ENCODE results near the gene ACSF3. TPM values are rescaled to one million over a fixed set of nuclear protein-coding genes. Genes with fewer than 3 reads are reported as not detected.

Gene ACSF3
- total and polyA plus RNA-seq, 4 donors = 15.3 to 27.3 (median 18.8) TPM

DNA sequence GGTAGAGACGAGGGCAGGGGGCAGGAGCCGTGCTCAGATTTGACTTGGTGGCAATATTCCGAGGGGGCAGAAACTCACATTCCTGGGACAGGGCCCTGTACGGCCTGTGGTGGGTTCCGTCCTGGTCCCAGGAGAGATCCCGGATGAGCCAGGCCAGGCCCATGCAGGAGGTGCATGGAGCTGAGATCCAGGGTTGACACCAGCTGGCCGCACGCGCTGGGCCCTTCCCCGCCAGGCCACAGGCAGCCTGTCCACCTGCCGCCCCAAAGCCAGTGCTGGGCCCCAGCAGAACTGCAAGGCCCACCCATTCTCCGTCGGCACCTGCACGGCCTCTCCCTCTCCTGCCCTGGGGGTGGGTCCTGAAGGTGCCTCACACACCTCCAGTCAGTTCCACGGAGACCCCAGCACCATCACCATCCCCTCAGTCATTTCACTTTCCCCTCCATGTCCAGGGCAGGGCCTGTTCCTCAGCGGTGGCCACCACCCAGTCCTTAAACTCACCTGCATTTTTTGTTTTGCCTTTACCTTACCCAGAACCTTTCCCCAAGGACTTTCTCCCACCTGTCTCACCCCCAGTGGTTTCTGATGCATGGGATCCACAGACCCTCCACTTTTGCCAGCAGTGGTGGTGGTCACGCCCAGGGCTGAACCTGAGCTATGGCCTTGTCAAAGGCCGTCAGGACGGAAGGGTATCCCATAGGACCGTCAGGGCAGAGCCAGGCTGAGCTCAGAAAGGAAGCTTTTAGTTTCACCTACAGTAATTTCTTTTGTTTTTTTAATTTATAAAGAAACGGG is 52.8 kb downstream of the ACSF3 start:
- 97% methylated on average over 21 of the region's 21 CpGs for WGBS
- DNase-seq (ENCODE audit: low spot score) = no peak

DNA sequence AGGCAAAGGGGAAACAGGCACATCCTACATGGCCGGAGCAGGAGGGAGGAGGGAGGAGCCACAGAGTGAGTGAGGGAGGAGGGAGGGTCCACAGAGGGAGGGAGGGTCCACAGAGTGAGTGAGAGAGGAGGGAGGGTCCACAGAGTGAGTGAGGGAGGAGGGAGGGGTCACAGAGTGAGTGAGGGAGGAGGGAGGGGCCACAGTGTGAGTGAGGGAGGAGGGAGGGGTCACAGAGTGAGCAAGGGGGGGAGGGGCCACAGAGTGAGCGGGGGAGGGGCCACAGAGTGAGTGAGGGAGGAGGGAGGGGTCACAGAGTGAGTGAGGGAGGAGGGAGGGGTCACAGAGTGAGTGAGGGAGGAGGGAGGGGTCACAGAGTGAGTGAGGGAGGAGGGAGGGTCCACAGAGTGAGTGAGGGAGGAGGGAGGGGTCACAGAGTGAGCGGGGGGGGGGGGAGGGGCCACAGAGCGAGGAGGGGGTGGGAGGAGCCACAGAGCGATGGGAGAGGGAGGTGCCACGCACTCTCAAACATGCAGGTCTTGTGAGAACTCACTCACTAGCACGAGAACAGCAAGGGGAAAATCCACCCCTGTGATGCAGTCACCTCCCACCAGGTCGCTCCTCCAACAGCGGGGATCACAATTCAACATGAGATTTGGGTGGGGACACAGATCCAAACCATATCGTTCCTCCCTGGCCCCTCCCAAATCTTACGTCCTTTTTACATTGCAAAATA is 53.6 kb downstream of the ACSF3 start:
- H3K27me3 ChIP-seq (ENCODE audit: control insufficient read depth in 4 of 4, insufficient read depth in 4 of 4, low read length in 3 of 4) = no peaks in the 10 kb centered on the region
- no peak for DNase-seq (ENCODE audit: low spot score)
- WGBS = 89% methylated on average over 11 of the region's 11 CpGs
- TF ChIP-seq FOXA2 (IDR thresholded peaks at IDR 0.05) = no peak
- TF ChIP-seq RAD21 (IDR thresholded peaks at IDR 0.05) = no peak
- no peak for TF ChIP-seq GABPA (IDR thresholded peaks at IDR 0.05 in 1 of 2, conservative IDR thresholded peaks at IDR 0.05 in 1 of 2)
- TF ChIP-seq SP1 (IDR thresholded peaks at IDR 0.05) = no peak
- TF ChIP-seq, protein P1, sequence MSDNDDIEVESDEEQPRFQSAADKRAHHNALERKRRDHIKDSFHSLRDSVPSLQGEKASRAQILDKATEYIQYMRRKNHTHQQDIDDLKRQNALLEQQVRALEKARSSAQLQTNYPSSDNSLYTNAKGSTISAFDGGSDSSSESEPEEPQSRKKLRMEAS (IDR thresholded peaks at IDR 0.05) = no peak
- no peak for TF ChIP-seq YY1 (IDR thresholded peaks at IDR 0.05)
- TF ChIP-seq, protein P2, sequence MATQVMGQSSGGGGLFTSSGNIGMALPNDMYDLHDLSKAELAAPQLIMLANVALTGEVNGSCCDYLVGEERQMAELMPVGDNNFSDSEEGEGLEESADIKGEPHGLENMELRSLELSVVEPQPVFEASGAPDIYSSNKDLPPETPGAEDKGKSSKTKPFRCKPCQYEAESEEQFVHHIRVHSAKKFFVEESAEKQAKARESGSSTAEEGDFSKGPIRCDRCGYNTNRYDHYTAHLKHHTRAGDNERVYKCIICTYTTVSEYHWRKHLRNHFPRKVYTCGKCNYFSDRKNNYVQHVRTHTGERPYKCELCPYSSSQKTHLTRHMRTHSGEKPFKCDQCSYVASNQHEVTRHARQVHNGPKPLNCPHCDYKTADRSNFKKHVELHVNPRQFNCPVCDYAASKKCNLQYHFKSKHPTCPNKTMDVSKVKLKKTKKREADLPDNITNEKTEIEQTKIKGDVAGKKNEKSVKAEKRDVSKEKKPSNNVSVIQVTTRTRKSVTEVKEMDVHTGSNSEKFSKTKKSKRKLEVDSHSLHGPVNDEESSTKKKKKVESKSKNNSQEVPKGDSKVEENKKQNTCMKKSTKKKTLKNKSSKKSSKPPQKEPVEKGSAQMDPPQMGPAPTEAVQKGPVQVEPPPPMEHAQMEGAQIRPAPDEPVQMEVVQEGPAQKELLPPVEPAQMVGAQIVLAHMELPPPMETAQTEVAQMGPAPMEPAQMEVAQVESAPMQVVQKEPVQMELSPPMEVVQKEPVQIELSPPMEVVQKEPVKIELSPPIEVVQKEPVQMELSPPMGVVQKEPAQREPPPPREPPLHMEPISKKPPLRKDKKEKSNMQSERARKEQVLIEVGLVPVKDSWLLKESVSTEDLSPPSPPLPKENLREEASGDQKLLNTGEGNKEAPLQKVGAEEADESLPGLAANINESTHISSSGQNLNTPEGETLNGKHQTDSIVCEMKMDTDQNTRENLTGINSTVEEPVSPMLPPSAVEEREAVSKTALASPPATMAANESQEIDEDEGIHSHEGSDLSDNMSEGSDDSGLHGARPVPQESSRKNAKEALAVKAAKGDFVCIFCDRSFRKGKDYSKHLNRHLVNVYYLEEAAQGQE (IDR thresholded peaks at IDR 0.05) = no peak
- TF ChIP-seq JUND (IDR thresholded peaks at IDR 0.05) = no peak
- TF ChIP-seq, protein P3, sequence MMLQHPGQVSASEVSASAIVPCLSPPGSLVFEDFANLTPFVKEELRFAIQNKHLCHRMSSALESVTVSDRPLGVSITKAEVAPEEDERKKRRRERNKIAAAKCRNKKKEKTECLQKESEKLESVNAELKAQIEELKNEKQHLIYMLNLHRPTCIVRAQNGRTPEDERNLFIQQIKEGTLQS (IDR thresholded peaks at IDR 0.05) = no peak
- TF ChIP-seq RXRA (IDR thresholded peaks at IDR 0.05) = no peak
- TF ChIP-seq, protein P4, sequence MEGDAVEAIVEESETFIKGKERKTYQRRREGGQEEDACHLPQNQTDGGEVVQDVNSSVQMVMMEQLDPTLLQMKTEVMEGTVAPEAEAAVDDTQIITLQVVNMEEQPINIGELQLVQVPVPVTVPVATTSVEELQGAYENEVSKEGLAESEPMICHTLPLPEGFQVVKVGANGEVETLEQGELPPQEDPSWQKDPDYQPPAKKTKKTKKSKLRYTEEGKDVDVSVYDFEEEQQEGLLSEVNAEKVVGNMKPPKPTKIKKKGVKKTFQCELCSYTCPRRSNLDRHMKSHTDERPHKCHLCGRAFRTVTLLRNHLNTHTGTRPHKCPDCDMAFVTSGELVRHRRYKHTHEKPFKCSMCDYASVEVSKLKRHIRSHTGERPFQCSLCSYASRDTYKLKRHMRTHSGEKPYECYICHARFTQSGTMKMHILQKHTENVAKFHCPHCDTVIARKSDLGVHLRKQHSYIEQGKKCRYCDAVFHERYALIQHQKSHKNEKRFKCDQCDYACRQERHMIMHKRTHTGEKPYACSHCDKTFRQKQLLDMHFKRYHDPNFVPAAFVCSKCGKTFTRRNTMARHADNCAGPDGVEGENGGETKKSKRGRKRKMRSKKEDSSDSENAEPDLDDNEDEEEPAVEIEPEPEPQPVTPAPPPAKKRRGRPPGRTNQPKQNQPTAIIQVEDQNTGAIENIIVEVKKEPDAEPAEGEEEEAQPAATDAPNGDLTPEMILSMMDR (IDR thresholded peaks at IDR 0.05; ENCODE audit: low read depth, low read length, missing input control) = no peak
- TF ChIP-seq HNF4A (conservative IDR thresholded peaks at IDR 0.05) = no peak
- no peak for TF ChIP-seq EGR1 (IDR thresholded peaks at IDR 0.05; ENCODE audit: low read depth in 2 of 2)
- TF ChIP-seq, protein P5, sequence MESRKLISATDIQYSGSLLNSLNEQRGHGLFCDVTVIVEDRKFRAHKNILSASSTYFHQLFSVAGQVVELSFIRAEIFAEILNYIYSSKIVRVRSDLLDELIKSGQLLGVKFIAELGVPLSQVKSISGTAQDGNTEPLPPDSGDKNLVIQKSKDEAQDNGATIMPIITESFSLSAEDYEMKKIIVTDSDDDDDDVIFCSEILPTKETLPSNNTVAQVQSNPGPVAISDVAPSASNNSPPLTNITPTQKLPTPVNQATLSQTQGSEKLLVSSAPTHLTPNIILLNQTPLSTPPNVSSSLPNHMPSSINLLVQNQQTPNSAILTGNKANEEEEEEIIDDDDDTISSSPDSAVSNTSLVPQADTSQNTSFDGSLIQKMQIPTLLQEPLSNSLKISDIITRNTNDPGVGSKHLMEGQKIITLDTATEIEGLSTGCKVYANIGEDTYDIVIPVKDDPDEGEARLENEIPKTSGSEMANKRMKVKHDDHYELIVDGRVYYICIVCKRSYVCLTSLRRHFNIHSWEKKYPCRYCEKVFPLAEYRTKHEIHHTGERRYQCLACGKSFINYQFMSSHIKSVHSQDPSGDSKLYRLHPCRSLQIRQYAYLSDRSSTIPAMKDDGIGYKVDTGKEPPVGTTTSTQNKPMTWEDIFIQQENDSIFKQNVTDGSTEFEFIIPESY (IDR thresholded peaks at IDR 0.05) = no peak
- TF ChIP-seq FOXA1 (IDR thresholded peaks at IDR 0.05) = no peak
- TF ChIP-seq HNF4G (IDR thresholded peaks at IDR 0.05) = no peak
- no peak for TF ChIP-seq TAF1 (conservative IDR thresholded peaks at IDR 0.05)
- no peak for TF ChIP-seq NR2F2 (IDR thresholded peaks at IDR 0.05)
- no peak overlapping the region for H3K4me3 ChIP-seq (ENCODE audit: low read depth in 1 of 3, low read length in 3 of 3)
- no peaks in the 10 kb centered on the region for H3K4me1 ChIP-seq (ENCODE audit: control insufficient read depth in 4 of 4, insufficient read depth in 4 of 4, low read length in 3 of 4)
- H3K9me3 ChIP-seq (ENCODE audit: control insufficient read depth in 4 of 4, low read length in 3 of 4) = peaks cover 0 to 11% (median 5%) of the 10 kb centered on the region in 4 donors
- H3K36me3 ChIP-seq (ENCODE audit: control insufficient read depth in 4 of 4, insufficient read depth in 3 of 4, low read depth in 1 of 4, low read length in 3 of 4) = peaks cover 7 to 42% (median 18%) of the 10 kb centered on the region in 4 donors
- no peak overlapping the region for H3K27ac ChIP-seq (ENCODE audit: low read depth in 1 of 2, low read length in 2 of 2)
- H3K9ac ChIP-seq (ENCODE audit: low read depth in 1 of 2, low read length in 2 of 2) = no peak overlapping the region

More for the DNA sequence above, 52.8 kb downstream of the ACSF3 start:
- Histone ChIP-seq H3K9ac (ENCODE audit: low read depth in 1 of 2, low read length in 2 of 2) (no peak overlapping the region), H3K27ac (ENCODE audit: low read depth in 1 of 2, low read length in 2 of 2) (no peak overlapping the region), H3K4me3 (ENCODE audit: low read depth in 1 of 3, low read length in 3 of 3) (no peak overlapping the region), H3K27me3 (ENCODE audit: control insufficient read depth in 4 of 4, insufficient read depth in 4 of 4, low read length in 3 of 4) (no peaks in the 10 kb centered on the region), H3K4me1 (ENCODE audit: control insufficient read depth in 4 of 4, insufficient read depth in 4 of 4, low read length in 3 of 4) (no peaks in the 10 kb centered on the region), H3K36me3 (ENCODE audit: control insufficient read depth in 4 of 4, insufficient read depth in 3 of 4, low read depth in 1 of 4, low read length in 3 of 4) (peaks cover 9 to 45% (median 19%) of the 10 kb centered on the region in 4 donors), H3K9me3 (ENCODE audit: control insufficient read depth in 4 of 4, low read length in 3 of 4) (peaks cover 0 to 11% (median 5%) of the 10 kb centered on the region in 4 donors)
- TF ChIP-seq, protein P5 (IDR thresholded peaks at IDR 0.05) = no peak
- TF ChIP-seq HNF4G (IDR thresholded peaks at IDR 0.05) = no peak
- TF ChIP-seq, protein P1 (IDR thresholded peaks at IDR 0.05) = no peak
